Type B pancreatic cell (in vitro differentiated cells): ENCODE results near the gene CYP4F8. TPM values are rescaled to one million over a fixed set of nuclear protein-coding genes. Genes with fewer than 3 reads are reported as not detected.

Experiments
- DNase-seq: peaks from one replicate; pipeline ENCODE4 v3.0.0; 2021; ENCODE audit warnings: mixed read lengths; ENCODE audit not compliant: unreplicated experiment; ENCODE audit errors: extremely low spot score
- H3K27ac Mint-ChIP-seq: 2 replicates; pipeline ENCODE4 v1.8.0; 2021; ENCODE audit warnings: mild to moderate bottlenecking, mixed read lengths
- H3K27me3 Mint-ChIP-seq: 2 replicates; pipeline ENCODE4 v1.8.0; 2021; ENCODE audit warnings: mixed read lengths
- H3K36me3 Mint-ChIP-seq: 2 replicates; pipeline ENCODE4 v1.8.0; 2021; ENCODE audit warnings: mixed read lengths
- H3K4me1 Mint-ChIP-seq: one replicate; pipeline ENCODE4 v1.8.0; 2021; ENCODE audit warnings: mixed read lengths; ENCODE audit not compliant: unreplicated experiment
- H3K4me3 Mint-ChIP-seq: 2 replicates; pipeline ENCODE4 v1.8.0; 2021; ENCODE audit warnings: mild to moderate bottlenecking, mixed read lengths
- H3K9me3 Mint-ChIP-seq: 2 replicates; pipeline ENCODE4 v1.8.0; 2021; ENCODE audit warnings: mixed read lengths
- total RNA-seq: library from RNA; stranded (reverse); gene quantifications from 2 replicates; pipeline ENCODE4 v1.2.1, GENCODE V29; 2021; ENCODE audit warnings: low replicate concordance
- TF ChIP-seq, protein P1 (sequence below): fragments of 200-600 bp; sonication (generic); conservative IDR thresholded peaks from 2 replicates; pipeline ENCODE4 v1.5.0; 2021; ENCODE audit warnings: antibody characterized with exemption, mild to moderate bottlenecking

Gene CYP4F8
- total RNA-seq, 1 donor from 2014 or later = not detected

DNA sequence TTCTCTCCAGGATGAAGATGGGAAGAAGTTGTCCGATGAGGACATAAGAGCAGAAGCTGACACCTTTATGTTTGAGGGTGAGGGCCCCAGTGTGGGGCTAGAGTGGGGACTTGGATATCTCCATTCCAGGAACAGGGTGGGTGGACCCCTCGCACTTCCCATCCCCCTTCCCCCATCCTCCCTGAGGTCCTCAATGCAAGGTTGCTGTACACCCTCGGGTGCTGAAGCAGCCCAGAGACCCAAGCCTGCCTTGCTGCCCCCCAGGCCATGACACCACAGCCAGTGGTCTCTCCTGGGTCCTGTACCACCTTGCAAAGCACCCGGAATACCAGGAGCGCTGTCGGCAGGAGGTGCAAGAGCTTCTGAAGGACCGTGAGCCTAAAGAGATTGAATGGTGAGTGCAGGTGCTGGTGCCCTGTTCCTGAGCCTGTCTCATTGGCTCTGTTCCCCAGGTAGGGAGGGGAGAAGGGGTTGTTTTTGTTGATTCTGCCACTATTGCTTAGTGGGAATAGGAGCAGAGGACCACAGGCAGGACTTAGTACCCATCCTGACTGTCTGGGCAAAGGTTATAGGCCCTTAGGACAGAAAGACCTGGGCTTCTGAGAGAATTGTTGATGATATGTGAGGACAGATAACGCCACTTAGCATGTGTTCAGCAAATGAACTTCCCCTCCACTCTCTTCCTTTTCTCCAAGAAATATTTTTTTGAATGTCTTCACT, 37.7 kb downstream of the CYP4F8 start:
- Mint-ChIP-seq H3K36me3 (no peaks in the 10 kb centered on the region), H3K4me3 (no peak overlapping the region), H3K9me3 (peaks cover 12% of the 10 kb centered on the region), H3K27me3 (no peaks in the 10 kb centered on the region), H3K4me1 (no peaks in the 10 kb centered on the region), H3K27ac (no peak overlapping the region)
- no peak for DNase-seq
- TF ChIP-seq, protein P1, sequence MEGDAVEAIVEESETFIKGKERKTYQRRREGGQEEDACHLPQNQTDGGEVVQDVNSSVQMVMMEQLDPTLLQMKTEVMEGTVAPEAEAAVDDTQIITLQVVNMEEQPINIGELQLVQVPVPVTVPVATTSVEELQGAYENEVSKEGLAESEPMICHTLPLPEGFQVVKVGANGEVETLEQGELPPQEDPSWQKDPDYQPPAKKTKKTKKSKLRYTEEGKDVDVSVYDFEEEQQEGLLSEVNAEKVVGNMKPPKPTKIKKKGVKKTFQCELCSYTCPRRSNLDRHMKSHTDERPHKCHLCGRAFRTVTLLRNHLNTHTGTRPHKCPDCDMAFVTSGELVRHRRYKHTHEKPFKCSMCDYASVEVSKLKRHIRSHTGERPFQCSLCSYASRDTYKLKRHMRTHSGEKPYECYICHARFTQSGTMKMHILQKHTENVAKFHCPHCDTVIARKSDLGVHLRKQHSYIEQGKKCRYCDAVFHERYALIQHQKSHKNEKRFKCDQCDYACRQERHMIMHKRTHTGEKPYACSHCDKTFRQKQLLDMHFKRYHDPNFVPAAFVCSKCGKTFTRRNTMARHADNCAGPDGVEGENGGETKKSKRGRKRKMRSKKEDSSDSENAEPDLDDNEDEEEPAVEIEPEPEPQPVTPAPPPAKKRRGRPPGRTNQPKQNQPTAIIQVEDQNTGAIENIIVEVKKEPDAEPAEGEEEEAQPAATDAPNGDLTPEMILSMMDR = no peak

DNA sequence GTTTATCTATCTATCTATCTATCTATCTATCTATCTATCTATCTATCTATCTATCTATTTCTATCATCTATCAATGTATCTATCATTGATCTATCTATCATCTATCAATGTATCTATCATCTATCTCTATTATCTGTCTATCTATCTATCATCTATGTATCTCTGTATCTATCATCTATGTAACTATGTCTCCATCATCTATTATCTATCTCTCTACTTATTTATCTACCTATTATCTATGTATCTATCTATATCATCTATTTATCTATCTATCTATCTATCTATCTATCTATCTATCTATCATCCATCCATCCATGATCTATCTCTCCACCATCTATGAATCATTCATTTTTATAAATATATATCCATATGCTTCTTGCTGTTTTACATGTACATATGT, 41.4 kb downstream of the CYP4F8 start:
- Mint-ChIP-seq H3K9me3 (no peaks in the 10 kb centered on the region), H3K36me3 (no peaks in the 10 kb centered on the region), H3K4me1 (no peaks in the 10 kb centered on the region), H3K4me3 (no peak overlapping the region), H3K27ac (no peak overlapping the region), H3K27me3 (no peaks in the 10 kb centered on the region)
- no peak for DNase-seq
- TF ChIP-seq, protein P1 = no peak

DNA sequence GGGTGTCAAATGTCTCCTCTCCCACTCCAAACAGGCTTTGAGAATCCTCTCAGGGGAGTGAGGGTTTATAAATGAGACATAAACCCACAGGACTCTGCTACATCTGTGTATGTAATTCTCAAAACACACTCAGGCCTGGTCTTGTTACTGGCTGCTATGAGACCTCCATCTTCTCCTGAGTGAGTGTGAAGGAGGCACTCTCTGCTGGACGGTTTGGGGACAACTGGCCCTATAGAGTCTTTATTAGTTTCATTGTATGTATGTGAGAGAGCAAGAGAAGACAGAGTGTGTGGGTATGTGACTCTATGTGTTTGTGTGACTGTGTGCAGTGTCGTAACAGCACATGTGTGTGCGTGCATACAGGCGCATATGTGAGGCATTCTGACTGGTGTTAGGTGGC, 48.2 kb downstream of the CYP4F8 start:
- H3K27me3 Mint-ChIP-seq = no peaks in the 10 kb centered on the region
- TF ChIP-seq, protein P1 = no peak
- H3K27ac Mint-ChIP-seq = no peak overlapping the region
- H3K9me3 Mint-ChIP-seq = no peaks in the 10 kb centered on the region
- no peak for DNase-seq
- H3K36me3 Mint-ChIP-seq = no peaks in the 10 kb centered on the region
- no peaks in the 10 kb centered on the region for H3K4me1 Mint-ChIP-seq
- no peak overlapping the region for H3K4me3 Mint-ChIP-seq

DNA sequence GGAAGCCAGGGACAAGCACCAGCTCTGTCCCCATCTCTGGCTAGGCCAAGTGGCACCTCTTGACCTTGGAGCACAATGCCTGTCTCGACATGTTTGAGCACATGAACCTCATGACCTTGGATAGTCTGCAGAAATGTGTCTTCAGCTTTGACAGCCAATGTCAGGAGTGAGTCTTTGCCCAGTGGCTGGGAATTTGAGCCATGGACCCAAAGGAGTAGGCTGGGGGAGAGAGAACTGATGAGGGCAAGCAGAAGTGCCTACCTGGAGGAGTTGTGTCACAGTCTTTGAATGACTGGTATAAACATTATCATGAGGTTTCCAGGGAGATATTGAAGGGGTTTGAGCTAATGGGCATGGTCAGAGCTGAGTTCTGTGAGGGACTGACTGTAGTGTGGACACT, 51.2 kb downstream of the CYP4F8 start:
- DNase-seq = no peak
- TF ChIP-seq, protein P1 = no peak
- no peaks in the 10 kb centered on the region for H3K4me1 Mint-ChIP-seq
- H3K4me3 Mint-ChIP-seq = no peak overlapping the region
- no peaks in the 10 kb centered on the region for H3K9me3 Mint-ChIP-seq
- no peak overlapping the region for H3K27ac Mint-ChIP-seq
- no peaks in the 10 kb centered on the region for H3K36me3 Mint-ChIP-seq
- no peaks in the 10 kb centered on the region for H3K27me3 Mint-ChIP-seq

DNA sequence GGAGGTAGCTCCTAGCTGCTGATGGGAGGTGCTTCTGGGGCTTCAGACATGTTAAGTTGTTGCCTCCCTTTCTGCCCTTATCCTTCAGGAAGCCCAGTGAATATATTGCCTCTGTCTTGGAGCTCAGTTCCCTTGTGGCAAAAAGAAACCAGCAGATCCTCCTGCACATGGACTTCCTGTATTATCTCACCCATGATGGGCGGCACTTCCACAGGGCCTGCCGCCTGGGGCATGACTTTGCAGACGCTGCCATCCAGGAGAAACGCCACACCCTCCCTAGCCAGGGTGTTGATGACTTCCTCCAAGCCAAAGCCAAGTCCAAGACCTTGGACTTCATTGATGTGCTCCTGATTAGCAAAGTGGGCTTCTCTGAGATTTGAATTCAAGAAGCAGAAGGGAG, 51.9 kb downstream of the CYP4F8 start:
- DNase-seq = no peak
- Mint-ChIP-seq H3K9me3 (no peaks in the 10 kb centered on the region), H3K4me1 (no peaks in the 10 kb centered on the region), H3K36me3 (no peaks in the 10 kb centered on the region), H3K4me3 (no peak overlapping the region), H3K27ac (no peak overlapping the region), H3K27me3 (no peaks in the 10 kb centered on the region)
- TF ChIP-seq, protein P1 = no peak

DNA sequence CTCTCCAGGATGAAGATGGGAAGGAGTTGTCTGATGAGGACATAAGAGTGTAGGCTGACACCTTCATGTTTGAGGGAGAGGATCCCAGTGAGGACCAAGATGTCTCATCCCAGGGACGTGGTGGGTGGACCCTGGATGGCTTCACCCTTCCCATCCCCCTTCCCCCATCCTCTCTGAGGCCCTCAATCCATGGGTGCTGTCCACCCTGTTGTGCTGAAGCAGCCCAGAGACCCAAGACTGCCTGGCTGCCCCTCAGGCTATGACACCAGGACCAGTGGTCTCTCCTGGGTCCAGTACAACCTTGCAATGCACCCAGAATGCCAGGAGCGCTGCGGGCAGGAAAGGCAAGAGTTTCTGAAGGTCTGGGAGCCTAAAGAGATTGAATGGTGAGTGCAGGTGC, 54.4 kb downstream of the CYP4F8 start:
- no peak overlapping the region for H3K27ac Mint-ChIP-seq
- no peaks in the 10 kb centered on the region for H3K27me3 Mint-ChIP-seq
- DNase-seq = no peak
- H3K4me1 Mint-ChIP-seq = no peaks in the 10 kb centered on the region
- H3K4me3 Mint-ChIP-seq = no peak overlapping the region
- no peaks in the 10 kb centered on the region for H3K9me3 Mint-ChIP-seq
- TF ChIP-seq, protein P1 = no peak
- H3K36me3 Mint-ChIP-seq = no peaks in the 10 kb centered on the region
